HepG2 (cell line): Measurements from ENCODE around the gene RTBDN. TPM values are rescaled to one million over a fixed set of nuclear protein-coding genes. Genes with fewer than 3 reads are reported as not detected.
A peak's percentile ranks its signal among the peaks of the same experiment; 100 is the strongest.

Experiments
- BORCS8-MEF2B ChIP-seq: sonication (generic); formaldehyde crosslinking; IDR thresholded peaks from 2 replicates; pipeline ENCODE4 v1.8.0; 2022; ENCODE audit warnings: mild to moderate bottlenecking, missing genetic modification reagents
- CTCF ChIP-seq: sonication (generic); formaldehyde crosslinking; IDR thresholded peaks from 2 replicates; pipeline ENCODE4 v1.5.0; 2020; ENCODE audit warnings: mild to moderate bottlenecking, missing genetic modification reagents, moderate library complexity
- ERF ChIP-seq: IDR thresholded peaks from 2 replicates; pipeline ENCODE4 v1.6.1; 2018; ENCODE audit warnings: missing biosample characterization, missing genetic modification reagents
- HNF4A ChIP-seq: sonication (generic); formaldehyde crosslinking; IDR thresholded peaks from 2 replicates; pipeline ENCODE4 v1.4.0; 2020; ENCODE audit warnings: missing genetic modification reagents
- MTERF4 ChIP-seq: sonication (generic); formaldehyde crosslinking; IDR thresholded peaks from 2 replicates; pipeline ENCODE4 v1.8.0; 2023; ENCODE audit warnings: mild to moderate bottlenecking, missing genetic modification reagents
- NONO ChIP-seq, 2 experiments: fragments of 450-650 bp in 1 of 2; sonication (generic) in 1 of 2; formaldehyde crosslinking in 1 of 2; IDR thresholded peaks in 1 of 2; conservative IDR thresholded peaks in 1 of 2; 2 replicates each; pipeline versions ENCODE4 v1.6.1 to v1.8.0; 2017 to 2022; ENCODE audit warnings: mild to moderate bottlenecking in 1 of 2, missing genetic modification reagents in 1 of 2, moderate library complexity in 1 of 2
- PATZ1 ChIP-seq: sonication (generic); formaldehyde crosslinking; IDR thresholded peaks from 2 replicates; pipeline ENCODE4 v1.4.0; 2020; ENCODE audit warnings: missing genetic modification reagents
- PAXIP1 ChIP-seq: sonication (generic); formaldehyde crosslinking; conservative IDR thresholded peaks from 2 replicates; pipeline ENCODE4 v1.4.0; 2020; ENCODE audit warnings: mild to moderate bottlenecking, missing genetic modification reagents, moderate library complexity
- PLSCR1 ChIP-seq: sonication (generic); formaldehyde crosslinking; IDR thresholded peaks from 2 replicates; pipeline ENCODE4 v1.5.0; 2020; ENCODE audit warnings: missing genetic modification reagents, mild to moderate bottlenecking, borderline replicate concordance
- SP1 ChIP-seq, 2 experiments: fragments of 450-650 bp in 1 of 2; sonication (generic) in 1 of 2; formaldehyde crosslinking in 1 of 2; IDR thresholded peaks; 2 replicates each; pipeline versions ENCODE4 v1.4.0 to v1.6.1; 2016 to 2020; ENCODE audit warnings: missing genetic modification reagents in 1 of 2
- TFE3 ChIP-seq: IDR thresholded peaks from 2 replicates; pipeline ENCODE4 v1.6.1; 2016
- ZNF205 ChIP-seq: IDR thresholded peaks from 2 replicates; pipeline ENCODE4 v1.6.1; 2018; ENCODE audit warnings: missing biosample characterization, missing genetic modification reagents
- ZNF510 ChIP-seq: sonication (generic); formaldehyde crosslinking; IDR thresholded peaks from 2 replicates; pipeline ENCODE4 v1.4.0; 2020; ENCODE audit warnings: low read depth, mild to moderate bottlenecking, missing genetic modification reagents
- ZNF768 ChIP-seq: sonication (generic); formaldehyde crosslinking; IDR thresholded peaks from 2 replicates; pipeline ENCODE4 v1.4.0; 2020; ENCODE audit warnings: missing genetic modification reagents
- ZSCAN31 ChIP-seq: sonication (generic); formaldehyde crosslinking; IDR thresholded peaks from 2 replicates; pipeline ENCODE4 v1.5.0; 2020; ENCODE audit warnings: low read depth, mild to moderate bottlenecking, missing genetic modification reagents
- polyA plus RNA-seq, 8 experiments: library from polyadenylated mRNA; depleted of rRNA in 3 of 8; stranded (reverse) in 7 of 8; unstranded in 1 of 8; fragments of >200 nt; fragmentation: Illumina TruSeq in 4 of 8; extraction: Trizol in 4 of 8; gene quantifications; 2 replicates each; pipeline versions ENCODE4 v1.2.1 to v1.2.3, GENCODE V29; 2011 to 2016; ENCODE audit warnings: low read depth in 4 of 8, missing spikeins in 1 of 8, mixed read lengths in 1 of 8; ENCODE audit not compliant: insufficient read depth in 1 of 8
- total RNA-seq, 5 experiments: library from RNA; depleted of rRNA; stranded (reverse); fragments of >200 nt; fragmentation: Illumina TruSeq; extraction: Trizol; gene quantifications; 2 replicates each; pipeline ENCODE4 v1.2.3, GENCODE V29; 2016; ENCODE audit warnings: low read depth in 1 of 5

The RTBDN gene
- total and polyA plus RNA-seq, 2 of the 13 experiments (the other 11 are each of a cell fraction or from before 2014, with no cell fraction given): 0.27 to 0.48 TPM

- TF ChIP-seq CTCF (CRISPR knock-in tag) (peak; percentile 95), ZSCAN31 (CRISPR knock-in tag) (peak; percentile 66; the same call in 1 of the 2 replicates), PATZ1 (CRISPR knock-in tag) (0 out of 2 replicates have a peak, but pooled peaks have one; percentile 39), NONO (IDR thresholded peaks at IDR 0.05) (no peak), NONO (CRISPR knock-in tag; conservative IDR thresholded peaks at IDR 0.05) (0 out of 2 replicates have a peak, but pooled peaks have one; percentile 27), HNF4A (CRISPR knock-in tag) (no peak), ZNF768 (CRISPR knock-in tag) (peak; percentile 36; the same call in 1 of the 2 replicates), BORCS8-MEF2B (CRISPR knock-in tag) (0 out of 2 replicates have a peak, but pooled peaks have one; percentile 70), TFE3 (CRISPR knock-in tag) (peak; percentile 77), ZNF205 (CRISPR knock-in tag) (0 out of 2 replicates have a peak, but pooled peaks have one; percentile 15), ERF (CRISPR knock-in tag) (peak; percentile 55; the same call in 1 of the 2 replicates), ZNF510 (0 out of 2 replicates have a peak, but pooled peaks have one; percentile 39), SP1 (IDR thresholded peaks at IDR 0.05) (no peak), SP1 (CRISPR knock-in tag; IDR thresholded peaks at IDR 0.05) (0 out of 2 replicates have a peak, but pooled peaks have one; percentile 24), MTERF4 (CRISPR knock-in tag) (0 out of 2 replicates have a peak, but pooled peaks have one; percentile 39), PLSCR1 (CRISPR knock-in tag) (no peak), PAXIP1 (CRISPR knock-in tag) (no peak)
Measured at GRCh38 chr19:12847159-12848139, 13.1 kb upstream of the RTBDN start (continued).
